Measurements from ENCODE around the gene KXD1.
"Not testable (repeated sequence)": the region's sequence is repeated elsewhere in the genome, so short reads cannot be mapped to it uniquely, and the experiment has no call there.

The KXD1 gene

GRCh38 chr19:18557411-18558201 is at the start of gene KXD1:
Gene KXD1 (plus strand): TSS chr19:18557870. CDS start chr19:18562057, 4,187 bp downstream.
- peak; percentile 93 to 97 for DNase-seq (ENCODE audit: extremely low read depth in 1 of 2, low read depth in 1 of 2)

GRCh38 chr19:18508585-18508984 is 49.1 kb upstream of the KXD1 start:
- DNase-seq (ENCODE audit: extremely low read depth in 1 of 2, low read depth in 1 of 2), result no peak

GRCh38 chr19:18510216-18510615 is 47.5 kb upstream of the KXD1 start:
- no peak for DNase-seq (ENCODE audit: extremely low read depth in 1 of 2, low read depth in 1 of 2)

GRCh38 chr19:18513868-18514267 is 43.8 kb upstream of the KXD1 start:
- no peak for DNase-seq (ENCODE audit: extremely low read depth in 1 of 2, low read depth in 1 of 2)

GRCh38 chr19:18514800-18515682 is 42.6 kb upstream of the KXD1 start:
- DNase-seq (ENCODE audit: extremely low read depth in 1 of 2, low read depth in 1 of 2), result no peak

GRCh38 chr19:18515959-18516358 is 41.7 kb upstream of the KXD1 start:
- DNase-seq (ENCODE audit: extremely low read depth in 1 of 2, low read depth in 1 of 2), result no peak

- DNase-seq (ENCODE audit: extremely low read depth in 1 of 2, low read depth in 1 of 2), result no peak
Measured at GRCh38 chr19:18517606-18518005, 40.1 kb upstream of the KXD1 start.

- no peak for DNase-seq (ENCODE audit: extremely low read depth in 1 of 2, low read depth in 1 of 2)
Measured at GRCh38 chr19:18518639-18519038, 39.0 kb upstream of the KXD1 start.

GRCh38 chr19:18519962-18520847 is 37.5 kb upstream of the KXD1 start:
- no peak for DNase-seq (ENCODE audit: extremely low read depth in 1 of 2, low read depth in 1 of 2)

- DNase-seq (ENCODE audit: extremely low read depth in 1 of 2, low read depth in 1 of 2), result no peak
Measured at GRCh38 chr19:18520848-18521691, 36.6 kb upstream of the KXD1 start.

GRCh38 chr19:18521692-18522123 is 36.0 kb upstream of the KXD1 start, which contains the start of gene ELL:
Gene ELL (minus strand): TSS chr19:18522070. CDS start chr19:18522055, 15 bp downstream.
- DNase-seq (ENCODE audit: extremely low read depth in 1 of 2, low read depth in 1 of 2), result no peak

- DNase-seq (ENCODE audit: extremely low read depth in 1 of 2, low read depth in 1 of 2), result peak; percentile 100
Measured at GRCh38 chr19:18522124-18522861, 35.4 kb upstream of the KXD1 start.

GRCh38 chr19:18522862-18523440 is 34.7 kb upstream of the KXD1 start:
- not testable (repeated sequence) for DNase-seq (ENCODE audit: extremely low read depth in 1 of 2, low read depth in 1 of 2)

- DNase-seq (ENCODE audit: extremely low read depth in 1 of 2, low read depth in 1 of 2), result no peak
Measured at GRCh38 chr19:18523841-18524240, 33.8 kb upstream of the KXD1 start.

GRCh38 chr19:18526316-18526715 is 31.4 kb upstream of the KXD1 start:
- no peak for DNase-seq (ENCODE audit: extremely low read depth in 1 of 2, low read depth in 1 of 2)

GRCh38 chr19:18529782-18530181 is 27.9 kb upstream of the KXD1 start:
- no peak for DNase-seq (ENCODE audit: extremely low read depth in 1 of 2, low read depth in 1 of 2)

- DNase-seq (ENCODE audit: extremely low read depth in 1 of 2, low read depth in 1 of 2), result no peak
Measured at GRCh38 chr19:18531485-18531884, 26.2 kb upstream of the KXD1 start.

- no peak for DNase-seq (ENCODE audit: extremely low read depth in 1 of 2, low read depth in 1 of 2)
Measured at GRCh38 chr19:18532168-18532890, 25.3 kb upstream of the KXD1 start.

Data from activated CD8-positive, alpha-beta memory T cell treated with anti-CD3 and anti-CD28 coated beads for 1 hour (primary cell).